ENCODE data around the gene CLDN9.
"Not testable (repeated sequence)": the region's sequence is repeated elsewhere in the genome, so short reads cannot be mapped to it uniquely, and the experiment has no call there.

Gene CLDN9

GRCh38 chr16:3049921-3050481, 37.3 kb downstream of the CLDN9 start:
- H3K4me3 ChIP-seq (ENCODE audit: low read depth, low read length): no peak overlapping the region
- no peak for TF ChIP-seq CTCF (IDR thresholded peaks at IDR 0.05; ENCODE audit: low read depth, low read length)
- no peak for TF ChIP-seq MAX (IDR thresholded peaks at IDR 0.05; ENCODE audit: low read depth, low read length)
- TF ChIP-seq POLR2A (IDR thresholded peaks at IDR 0.05; ENCODE audit: extremely low read depth, insufficient read length): no peak
- TF ChIP-seq MYC (IDR thresholded peaks at IDR 0.05; ENCODE audit: low read depth, low read length): no peak
- no peak for DNase-seq (ENCODE audit: low read depth)

GRCh38 chr16:3050487-3050886, 37.8 kb downstream of the CLDN9 start:
- DNase-seq (ENCODE audit: low read depth): peak; percentile 63
- no peak overlapping the region for H3K4me3 ChIP-seq (ENCODE audit: low read depth, low read length)
- no peak for TF ChIP-seq POLR2A (IDR thresholded peaks at IDR 0.05; ENCODE audit: extremely low read depth, insufficient read length)
- TF ChIP-seq MYC (IDR thresholded peaks at IDR 0.05; ENCODE audit: low read depth, low read length): no peak
- TF ChIP-seq CTCF (IDR thresholded peaks at IDR 0.05; ENCODE audit: low read depth, low read length): no peak
- no peak for TF ChIP-seq MAX (IDR thresholded peaks at IDR 0.05; ENCODE audit: low read depth, low read length)

GRCh38 chr16:3051009-3051408, 38.3 kb downstream of the CLDN9 start:
- no peak for TF ChIP-seq MYC (IDR thresholded peaks at IDR 0.05; ENCODE audit: low read depth, low read length)
- no peak for TF ChIP-seq CTCF (IDR thresholded peaks at IDR 0.05; ENCODE audit: low read depth, low read length)
- no peak for TF ChIP-seq POLR2A (IDR thresholded peaks at IDR 0.05; ENCODE audit: extremely low read depth, insufficient read length)
- TF ChIP-seq MAX (IDR thresholded peaks at IDR 0.05; ENCODE audit: low read depth, low read length): no peak
- DNase-seq (ENCODE audit: low read depth): no peak
- H3K4me3 ChIP-seq (ENCODE audit: low read depth, low read length): no peak overlapping the region

- peak; percentile 63 for DNase-seq (ENCODE audit: low read depth)
- no peak overlapping the region for H3K4me3 ChIP-seq (ENCODE audit: low read depth, low read length)
- TF ChIP-seq POLR2A (IDR thresholded peaks at IDR 0.05; ENCODE audit: extremely low read depth, insufficient read length): no peak
- TF ChIP-seq MAX (IDR thresholded peaks at IDR 0.05; ENCODE audit: low read depth, low read length): no peak
- no peak for TF ChIP-seq MYC (IDR thresholded peaks at IDR 0.05; ENCODE audit: low read depth, low read length)
- no peak for TF ChIP-seq CTCF (IDR thresholded peaks at IDR 0.05; ENCODE audit: low read depth, low read length)
Measured at GRCh38 chr16:3051494-3051893, 38.8 kb downstream of the CLDN9 start.

GRCh38 chr16:3052571-3053329, 40.0 kb downstream of the CLDN9 start:
- not testable (repeated sequence) for DNase-seq (ENCODE audit: low read depth); H3K4me3 ChIP-seq (ENCODE audit: low read depth, low read length)

GRCh38 chr16:3053330-3053710, 40.6 kb downstream of the CLDN9 start:
- DNase-seq (ENCODE audit: low read depth): peak; percentile 44
- H3K4me3 ChIP-seq (ENCODE audit: low read depth, low read length): not testable (repeated sequence)
